Measurements from ENCODE around the gene ARMC10. TPM values are rescaled to one million over a fixed set of nuclear protein-coding genes. Genes with fewer than 3 reads are reported as not detected.
A peak's percentile ranks its signal among the peaks of the same experiment; 100 is the strongest.

Gene ARMC10
- total and polyA plus RNA-seq, 2 experiments from 2014 or later, result 43.4 to 48.2 TPM

- H3K4me2 ChIP-seq, result no peak overlapping the region
- H3K27ac ChIP-seq (ENCODE audit: low read depth), result peak overlapping the region; percentile 3; the same call in 1 of the 2 replicates
- H3K9me2 ChIP-seq (ENCODE audit: insufficient read depth), result no peaks in the 10 kb centered on the region
- H3F3A ChIP-seq (replicated peaks; ENCODE audit: low read depth), result no peaks in the 10 kb centered on the region
- peaks cover 22% of the 10 kb centered on the region for H3K79me2 ChIP-seq (replicated peaks; ENCODE audit: insufficient read depth)
- H4K20me1 ChIP-seq (replicated peaks; ENCODE audit: insufficient read depth), result no peaks in the 10 kb centered on the region; the same call in 1 of the 2 replicates
- H2AFZ ChIP-seq, result no peak overlapping the region
- H3K27ac Mint-ChIP-seq, result no peak overlapping the region
- no peak overlapping the region for H3K4me3 Mint-ChIP-seq
- TF ChIP-seq, protein P1, sequence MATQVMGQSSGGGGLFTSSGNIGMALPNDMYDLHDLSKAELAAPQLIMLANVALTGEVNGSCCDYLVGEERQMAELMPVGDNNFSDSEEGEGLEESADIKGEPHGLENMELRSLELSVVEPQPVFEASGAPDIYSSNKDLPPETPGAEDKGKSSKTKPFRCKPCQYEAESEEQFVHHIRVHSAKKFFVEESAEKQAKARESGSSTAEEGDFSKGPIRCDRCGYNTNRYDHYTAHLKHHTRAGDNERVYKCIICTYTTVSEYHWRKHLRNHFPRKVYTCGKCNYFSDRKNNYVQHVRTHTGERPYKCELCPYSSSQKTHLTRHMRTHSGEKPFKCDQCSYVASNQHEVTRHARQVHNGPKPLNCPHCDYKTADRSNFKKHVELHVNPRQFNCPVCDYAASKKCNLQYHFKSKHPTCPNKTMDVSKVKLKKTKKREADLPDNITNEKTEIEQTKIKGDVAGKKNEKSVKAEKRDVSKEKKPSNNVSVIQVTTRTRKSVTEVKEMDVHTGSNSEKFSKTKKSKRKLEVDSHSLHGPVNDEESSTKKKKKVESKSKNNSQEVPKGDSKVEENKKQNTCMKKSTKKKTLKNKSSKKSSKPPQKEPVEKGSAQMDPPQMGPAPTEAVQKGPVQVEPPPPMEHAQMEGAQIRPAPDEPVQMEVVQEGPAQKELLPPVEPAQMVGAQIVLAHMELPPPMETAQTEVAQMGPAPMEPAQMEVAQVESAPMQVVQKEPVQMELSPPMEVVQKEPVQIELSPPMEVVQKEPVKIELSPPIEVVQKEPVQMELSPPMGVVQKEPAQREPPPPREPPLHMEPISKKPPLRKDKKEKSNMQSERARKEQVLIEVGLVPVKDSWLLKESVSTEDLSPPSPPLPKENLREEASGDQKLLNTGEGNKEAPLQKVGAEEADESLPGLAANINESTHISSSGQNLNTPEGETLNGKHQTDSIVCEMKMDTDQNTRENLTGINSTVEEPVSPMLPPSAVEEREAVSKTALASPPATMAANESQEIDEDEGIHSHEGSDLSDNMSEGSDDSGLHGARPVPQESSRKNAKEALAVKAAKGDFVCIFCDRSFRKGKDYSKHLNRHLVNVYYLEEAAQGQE (IDR thresholded peaks at IDR 0.05; ENCODE audit: unreplicated experiment), result no peak
- no peak for TF ChIP-seq POLR2AphosphoS5 (IDR thresholded peaks at IDR 0.05; ENCODE audit: low read depth)
- no peak for TF ChIP-seq CREB1 (CRISPR knock-in tag; IDR thresholded peaks at IDR 0.05; ENCODE audit: low read depth)
- no peak for TF ChIP-seq ZNF331 (CRISPR knock-in tag; IDR thresholded peaks at IDR 0.05; ENCODE audit: low read depth)
- TF ChIP-seq ZNF462 (CRISPR knock-in tag; IDR thresholded peaks at IDR 0.05), result no peak
- TF ChIP-seq EZH2phosphoT487 (IDR thresholded peaks at IDR 0.05; ENCODE audit: unreplicated experiment), result no peak
- TF ChIP-seq NANOG (IDR thresholded peaks at IDR 0.05; ENCODE audit: borderline replicate concordance), result no peak
- peaks cover 12% of the 10 kb centered on the region; the same call in 2 of the 3 replicates for H3K36me3 Mint-ChIP-seq (ENCODE audit: low read depth)
- H3K27me3 Mint-ChIP-seq (ENCODE audit: insufficient read depth, low read depth, poor library complexity), result no peaks in the 10 kb centered on the region
- no peaks in the 10 kb centered on the region for H3K27me3 ChIP-seq (ENCODE audit: insufficient read depth)
- ATAC-seq (no peak), DNase-seq (ENCODE audit: low spot score) (no peak)
- H3K36me3 ChIP-seq (ENCODE audit: insufficient read depth), result peaks cover 2% of the 10 kb centered on the region; the same call in 1 of the 2 replicates
- H3K4me1 ChIP-seq (ENCODE audit: insufficient read depth), result peaks cover 4% of the 10 kb centered on the region; the same call in 1 of the 2 replicates
- H3K4me1 Mint-ChIP-seq, result peaks cover 3% of the 10 kb centered on the region; the same call in 2 of the 3 replicates
- no peak overlapping the region for H3K4me3 ChIP-seq
- H3K9me3 Mint-ChIP-seq, result no peaks in the 10 kb centered on the region
Observed at GRCh38 chr7:103129702-103130549, 55.0 kb downstream of the ARMC10 start.
